HG03060 (cell line): ENCODE measurements around the gene COL16A1.

Source experiments
- ATAC-seq: cut with Tn5 transposase; IDR thresholded peaks from one replicate; pipeline ENCODE4 v1.9.1; 2021; ENCODE audit warnings: low read depth, moderate number of reproducible peaks; ENCODE audit not compliant: unreplicated experiment

The COL16A1 gene

GRCh38 chr1:31689854-31690253 lies 14.0 kb downstream of the COL16A1 start:
- ATAC-seq = no peak

- ATAC-seq = no peak
Observed at GRCh38 chr1:31689379-31689778, 14.4 kb downstream of the COL16A1 start.

- ATAC-seq = no peak
Observed at GRCh38 chr1:31688233-31688918, 15.4 kb downstream of the COL16A1 start.

GRCh38 chr1:31687601-31688000 lies 16.2 kb downstream of the COL16A1 start:
- no peak for ATAC-seq

GRCh38 chr1:31685795-31686194 lies 18.0 kb downstream of the COL16A1 start:
- no peak for ATAC-seq

GRCh38 chr1:31683997-31684396 lies 19.8 kb downstream of the COL16A1 start:
- ATAC-seq = no peak

- no peak for ATAC-seq
Observed at GRCh38 chr1:31681415-31681814, 22.4 kb downstream of the COL16A1 start.

- no peak for ATAC-seq
Observed at GRCh38 chr1:31679676-31680230, 24.1 kb downstream of the COL16A1 start.

- ATAC-seq = no peak
Observed at GRCh38 chr1:31679091-31679490, 24.7 kb downstream of the COL16A1 start.

- ATAC-seq = no peak
Observed at GRCh38 chr1:31678681-31679080, 25.1 kb downstream of the COL16A1 start.

GRCh38 chr1:31677949-31678348 lies 25.9 kb downstream of the COL16A1 start:
- ATAC-seq = no peak

- no peak for ATAC-seq
Observed at GRCh38 chr1:31677401-31677800, 26.4 kb downstream of the COL16A1 start.

GRCh38 chr1:31675756-31676155 lies 28.1 kb downstream of the COL16A1 start:
- no peak for ATAC-seq

- ATAC-seq = no peak
Observed at GRCh38 chr1:31675161-31675560, 28.7 kb downstream of the COL16A1 start.

GRCh38 chr1:31674626-31675025 lies 29.2 kb downstream of the COL16A1 start:
- no peak for ATAC-seq

- no peak for ATAC-seq
Observed at GRCh38 chr1:31673433-31673832, 30.4 kb downstream of the COL16A1 start.

GRCh38 chr1:31672986-31673385 lies 30.8 kb downstream of the COL16A1 start:
- no peak for ATAC-seq

GRCh38 chr1:31671561-31672201 lies 32.1 kb downstream of the COL16A1 start:
- no peak for ATAC-seq

GRCh38 chr1:31671147-31671546 lies 32.7 kb downstream of the COL16A1 start:
- ATAC-seq = no peak

GRCh38 chr1:31670593-31670964 lies 33.2 kb downstream of the COL16A1 start:
- no peak for ATAC-seq

- ATAC-seq = no peak
Observed at GRCh38 chr1:31669786-31670592, 33.8 kb downstream of the COL16A1 start.
